ENCODE data around the gene MRPL49.
"Not testable (repeated sequence)": the region's sequence is repeated elsewhere in the genome, so short reads cannot be mapped to it uniquely, and the experiment has no call there.

Gene MRPL49

DNA sequence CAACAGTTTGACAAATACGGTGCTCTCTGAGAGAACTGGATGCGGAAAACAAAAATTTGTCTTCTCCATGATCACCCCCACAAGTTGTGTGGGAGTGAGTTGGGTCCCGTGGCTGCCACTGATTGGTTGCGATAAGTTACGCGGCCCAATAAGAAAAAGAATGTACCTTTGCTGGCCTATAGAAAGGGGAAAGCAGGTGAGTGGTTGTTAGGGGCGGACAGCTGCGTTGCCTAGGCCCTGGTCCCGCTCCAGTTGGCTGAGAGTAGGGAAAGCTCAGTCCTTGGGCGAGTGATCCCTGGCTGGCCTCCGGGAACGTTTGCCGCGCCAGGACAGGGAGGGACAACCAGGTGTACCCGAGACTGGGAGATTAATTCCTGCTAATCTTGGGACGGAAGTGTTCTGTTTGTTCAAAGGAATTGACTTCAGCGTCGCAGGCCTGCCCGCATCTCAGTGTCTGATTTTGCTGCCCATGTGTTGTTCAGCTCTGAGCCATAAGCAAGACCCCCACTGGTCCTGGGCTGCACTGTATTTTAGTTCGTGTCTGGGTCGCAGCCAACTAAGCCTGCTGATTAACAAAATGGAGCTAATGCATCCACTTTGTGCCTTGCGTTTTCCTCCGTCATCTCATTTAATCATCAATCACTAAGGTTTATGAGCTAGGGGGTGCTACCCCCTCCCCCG lies 13.0 kb downstream of the MRPL49 start:
- DNase-seq = peak; percentile 91 to 93

GRCh38 chr11:65135633-65136145 lies 13.6 kb downstream of the MRPL49 start:
- DNase-seq = no peak

GRCh38 chr11:65136515-65137096 lies 14.5 kb downstream of the MRPL49 start:
- DNase-seq = no peak

GRCh38 chr11:65141896-65142494 lies 19.9 kb downstream of the MRPL49 start:
- DNase-seq = no peak

DNA sequence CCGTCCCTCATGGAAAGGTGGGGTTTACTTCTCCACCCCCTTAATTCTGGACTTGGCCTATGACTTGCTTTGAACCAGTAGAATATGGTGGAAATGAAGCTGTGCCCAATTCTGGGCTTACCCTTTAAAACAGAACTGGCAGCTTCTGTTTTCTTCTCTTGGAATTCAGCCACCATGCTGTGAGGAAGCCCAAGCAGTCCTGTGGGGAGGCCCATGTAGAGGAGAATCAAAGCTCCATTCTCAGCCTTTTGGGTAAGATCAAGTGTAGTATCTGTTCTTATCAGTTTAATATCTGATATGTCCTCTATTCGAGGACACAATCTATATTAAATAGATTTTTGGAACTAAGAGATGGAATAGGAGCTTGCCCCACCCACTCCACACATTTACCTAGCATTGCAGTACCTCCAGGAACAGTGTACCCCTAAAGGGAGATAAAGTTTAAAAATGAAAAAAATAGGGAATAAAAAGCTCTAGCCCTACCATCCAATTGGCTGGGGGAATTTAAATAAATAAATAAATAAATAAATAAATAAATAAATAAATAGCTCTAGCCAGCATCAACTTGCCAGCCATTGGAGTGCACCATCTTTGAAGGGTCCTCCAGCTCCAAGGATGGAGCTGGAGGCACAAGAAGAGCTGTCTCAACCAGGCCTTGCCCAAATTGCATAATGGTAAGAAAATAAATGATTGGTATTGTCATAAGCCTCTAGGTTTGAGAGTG lies 25.4 kb downstream of the MRPL49 start:
- DNase-seq = no peak

DNA sequence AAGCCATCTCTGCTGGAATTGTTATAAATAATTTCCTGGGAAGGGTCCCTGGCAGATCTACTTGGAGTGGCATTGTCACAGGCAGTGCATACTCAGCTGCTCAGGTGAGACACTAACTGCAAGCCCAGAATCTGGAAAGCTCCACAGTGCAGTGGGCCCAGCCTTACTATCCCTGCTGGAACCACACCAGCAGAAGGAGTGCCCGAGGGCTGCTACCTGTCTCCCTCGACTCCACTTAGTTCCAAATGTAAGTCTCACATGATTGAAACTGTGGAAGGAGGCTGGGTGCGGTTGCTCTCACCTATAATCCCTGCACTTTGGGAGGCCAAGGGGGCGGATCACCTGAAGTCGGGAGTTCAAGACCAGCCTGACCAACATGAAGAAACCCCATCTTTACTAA lies 26.5 kb downstream of the MRPL49 start:
- no peak for DNase-seq

DNA sequence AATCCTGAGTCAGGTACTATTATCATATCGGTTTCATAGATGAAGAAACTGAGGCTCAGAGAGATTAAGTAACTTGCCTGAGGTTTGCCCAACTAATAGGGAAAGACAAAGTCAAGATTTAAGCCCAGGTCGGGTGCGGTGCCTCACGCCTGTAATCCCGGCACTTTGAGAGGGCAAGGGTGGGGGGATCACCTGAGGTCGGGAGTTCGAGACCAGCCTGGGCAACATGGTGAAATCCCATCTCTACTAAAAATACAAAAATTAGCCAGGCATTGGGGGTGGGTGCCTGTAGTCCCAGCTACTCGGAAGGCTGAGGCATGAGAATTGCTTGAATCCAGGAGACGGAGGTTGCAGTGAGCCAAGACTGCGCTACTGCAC lies 28.0 kb downstream of the MRPL49 start:
- not testable (repeated sequence) for DNase-seq

DNA sequence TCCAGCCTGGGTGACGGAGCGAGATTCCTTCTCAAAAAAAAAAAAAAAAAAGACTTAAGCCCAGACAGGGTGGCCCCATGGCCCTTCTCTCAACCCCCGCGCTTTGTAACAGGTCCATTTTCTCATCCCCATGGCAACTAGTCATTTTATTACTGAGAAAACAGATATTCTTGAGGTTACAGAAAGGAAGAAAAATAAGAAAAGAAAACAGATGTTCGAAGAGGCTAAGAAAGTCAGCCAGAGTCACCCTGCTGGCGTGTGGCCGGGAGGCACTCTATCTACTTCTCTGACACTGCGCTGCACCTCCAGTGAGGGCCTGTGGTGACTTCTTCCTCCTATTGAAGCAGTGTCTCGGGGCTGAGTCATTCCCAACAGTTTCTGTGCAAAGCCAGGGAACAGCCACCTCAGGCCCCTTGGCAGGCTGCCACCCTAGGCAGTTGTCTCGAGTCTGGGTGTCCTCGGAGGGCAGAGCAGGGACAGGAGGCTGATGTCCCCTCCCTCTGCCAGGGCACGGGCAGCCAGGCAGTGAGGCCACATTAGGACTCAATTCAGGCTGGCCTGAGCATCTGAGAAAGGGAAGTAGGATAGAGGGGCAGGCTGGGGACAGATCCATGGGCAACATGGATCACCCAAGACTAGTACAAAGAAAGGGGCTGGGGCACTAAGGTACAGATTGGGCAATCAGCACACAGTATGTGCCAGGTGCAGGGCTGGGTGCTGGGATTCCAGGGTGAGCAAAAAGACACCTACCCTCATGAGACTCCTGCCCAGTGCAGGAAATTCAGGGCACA lies 28.6 kb downstream of the MRPL49 start:
- DNase-seq = peak in 1 of 2 donors; percentile 79

DNA sequence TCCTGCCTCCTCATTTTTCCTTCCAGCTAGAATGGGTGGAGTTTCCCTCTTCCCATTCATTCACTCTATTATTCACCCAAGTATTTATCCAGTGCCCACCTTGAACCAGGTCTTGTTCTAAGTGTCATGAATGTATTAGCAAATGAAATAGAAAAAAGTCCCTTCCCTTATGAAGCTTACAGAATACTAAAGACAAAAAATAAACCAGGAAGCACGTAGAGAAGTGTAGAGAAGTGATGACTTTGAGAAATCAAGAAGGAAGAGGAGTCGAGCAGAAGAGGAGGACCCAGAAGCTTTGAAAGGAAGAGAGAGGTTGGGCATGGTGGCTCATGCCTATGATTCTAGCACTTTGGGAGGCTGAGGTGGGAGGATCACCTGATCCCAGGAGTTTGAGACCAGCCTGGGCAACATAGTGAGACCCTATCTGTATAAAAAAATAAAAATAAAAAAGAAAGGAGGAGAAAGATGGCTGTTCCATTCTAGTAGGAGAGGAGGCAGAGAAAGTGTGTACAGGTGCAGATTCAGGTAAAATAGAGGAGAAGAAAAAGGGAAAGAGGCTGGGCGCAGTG lies 29.3 kb downstream of the MRPL49 start:
- DNase-seq = no peak

- no peak for DNase-seq
Observed at GRCh38 chr11:65152122-65152521, 30.0 kb downstream of the MRPL49 start.

DNA sequence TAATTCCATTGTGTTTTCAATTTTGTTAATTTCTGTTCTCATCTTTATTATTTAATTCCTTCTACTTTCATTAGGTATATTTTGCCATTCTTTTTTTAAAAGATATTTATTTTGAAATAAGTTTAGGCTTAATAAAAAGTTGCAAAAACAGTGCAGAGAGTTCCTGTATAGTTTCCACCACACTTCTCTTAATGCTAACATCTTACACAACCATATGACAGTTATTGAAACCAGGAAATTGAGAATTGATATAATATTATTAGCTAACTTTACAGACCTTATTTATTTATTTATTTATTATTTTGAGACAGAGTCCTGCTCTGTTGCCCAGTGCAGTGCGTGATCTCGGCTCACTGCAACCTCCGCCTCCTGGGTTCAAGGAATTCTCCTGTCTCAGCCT lies 34.1 kb downstream of the MRPL49 start:
- no peak for DNase-seq

GRCh38 chr11:65156926-65157325 lies 34.8 kb downstream of the MRPL49 start:
- DNase-seq = no peak

DNA sequence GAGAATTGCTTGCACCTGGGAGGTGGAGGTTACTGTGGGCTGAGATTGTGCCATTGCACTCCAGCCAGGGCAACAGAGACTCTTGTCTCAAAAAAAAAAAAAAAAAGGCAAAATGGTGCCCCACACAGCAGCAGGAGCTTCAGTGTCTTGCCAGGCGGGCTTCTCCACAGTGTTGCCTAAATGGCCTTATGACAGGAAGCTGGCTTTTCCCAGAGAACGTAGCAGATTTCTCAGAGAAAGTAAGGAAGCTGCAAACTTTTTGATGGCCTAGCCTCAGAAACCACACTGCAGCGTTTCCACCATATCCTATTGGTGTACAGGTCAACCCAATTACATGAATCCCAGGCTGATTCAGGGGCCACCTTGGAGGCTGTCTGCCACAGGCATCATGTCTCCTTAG lies 35.2 kb downstream of the MRPL49 start:
- no peak for DNase-seq

- no peak for DNase-seq
Observed at GRCh38 chr11:65159012-65159411, 36.9 kb downstream of the MRPL49 start.

GRCh38 chr11:65160643-65161042 lies 38.5 kb downstream of the MRPL49 start:
- no peak for DNase-seq

DNA sequence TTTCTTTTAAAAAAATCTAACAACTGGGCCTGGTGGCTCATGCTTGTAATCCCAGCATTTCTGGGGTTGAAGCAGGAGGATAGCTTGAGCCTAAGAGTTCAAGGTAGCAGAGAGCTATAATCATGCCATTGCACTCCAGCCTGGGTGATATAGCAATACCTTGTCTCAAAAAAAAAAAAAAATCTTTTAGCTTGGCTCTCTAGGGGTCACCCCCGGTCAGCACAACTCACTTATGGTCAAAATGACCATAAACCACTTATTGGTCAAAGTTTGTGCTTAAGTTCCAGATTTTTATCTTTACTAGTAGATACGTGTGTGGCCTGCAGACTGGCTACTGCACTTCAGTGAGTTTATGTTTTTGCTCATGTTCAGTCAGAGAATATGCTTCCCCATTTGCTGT lies 41.6 kb downstream of the MRPL49 start:
- no peak for DNase-seq

DNA sequence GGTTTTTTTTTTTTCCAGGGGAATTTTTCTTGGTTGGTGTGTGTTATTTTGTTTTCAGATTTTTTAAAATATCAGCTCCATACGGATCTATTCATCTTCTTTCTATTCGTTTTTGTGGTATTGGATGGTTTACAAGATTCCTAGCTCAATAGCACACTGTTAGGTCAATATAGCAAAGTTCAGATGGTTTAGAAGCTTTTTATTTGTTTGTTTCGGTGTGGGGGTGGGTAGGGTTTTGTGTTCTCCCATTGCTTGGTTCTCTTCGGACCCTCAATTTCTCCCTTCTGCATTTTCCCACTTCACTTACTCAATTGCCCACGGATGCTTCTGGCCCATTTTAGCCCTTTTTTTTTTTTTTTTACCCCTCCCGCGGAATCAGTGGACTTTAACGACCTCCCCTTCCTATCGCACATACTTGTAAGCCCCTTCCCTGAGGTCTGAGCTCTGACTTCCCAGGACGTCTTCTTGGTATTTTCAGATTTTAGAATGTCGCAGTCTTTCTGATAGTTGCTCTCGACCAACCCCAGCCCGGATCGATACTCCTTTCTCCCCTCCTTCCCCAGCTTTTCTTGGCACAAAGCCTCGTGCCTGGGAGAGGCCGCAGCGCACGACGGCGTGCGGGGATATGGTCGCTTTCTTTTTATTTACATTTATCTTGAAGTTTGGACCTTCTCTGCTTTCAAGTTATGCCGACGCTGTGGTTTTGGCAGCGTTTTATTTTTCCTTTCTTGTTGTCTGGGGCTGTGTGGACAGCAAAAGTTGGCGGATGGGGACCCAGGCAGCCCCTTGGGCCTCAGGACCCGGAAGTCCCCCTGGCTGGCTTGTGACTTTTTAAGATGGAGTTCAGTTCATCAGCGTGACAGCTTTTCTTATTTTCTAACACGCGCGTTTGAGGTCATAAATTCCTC lies 43.5 kb downstream of the MRPL49 start:
- no peak for DNase-seq

DNA sequence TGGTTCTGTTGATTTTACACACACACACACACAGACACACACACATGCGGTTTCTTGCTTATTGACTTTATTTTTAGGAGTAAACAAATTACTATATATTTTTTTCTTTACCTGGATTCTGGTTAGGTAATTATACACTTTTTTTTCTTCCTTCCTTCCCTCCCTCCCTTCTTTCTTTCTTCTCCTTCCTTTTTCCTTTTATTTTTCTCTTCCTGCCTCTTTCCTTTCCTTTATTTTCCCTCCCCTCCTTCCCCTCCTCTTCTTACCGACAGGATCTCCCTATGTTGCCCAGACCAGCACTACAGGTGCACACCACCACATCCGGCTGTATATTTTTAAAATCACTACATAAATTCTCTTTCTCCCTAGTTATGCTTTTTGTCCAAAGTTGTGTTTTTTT lies 44.8 kb downstream of the MRPL49 start:
- no peak for DNase-seq

GRCh38 chr11:65167656-65168055 lies 45.5 kb downstream of the MRPL49 start:
- no peak for DNase-seq

- DNase-seq = no peak
Observed at GRCh38 chr11:65169164-65169641, 47.1 kb downstream of the MRPL49 start.

GRCh38 chr11:65170058-65170534 lies 48.0 kb downstream of the MRPL49 start, which contains the start of gene SPDYC:
SPDYC (plus strand) TSS chr11:65170233; CDS start chr11:65171358, 1,125 bp downstream.
- DNase-seq = no peak

Data from CD4-positive, alpha-beta T cell treated with Interleukin-1 beta for 1 hour (primary cell).